Adrenal gland (tissue), 5 donors: Measurements from ENCODE around the gene STMN3.
"Not testable (repeated sequence)": the region's sequence is repeated elsewhere in the genome, so short reads cannot be mapped to it uniquely, and the experiment has no call there.

ENCODE experiments used
- CTCF ChIP-seq, 6 experiments: fragments of 450-650 bp in 4 of 6; fragments of 200-600 bp in 2 of 6; sonication (generic) in 1 of 6; IDR thresholded peaks; 1 replicate in 5 of 6; 2 replicates in 1 of 6; pipeline versions ENCODE4 v1.5.1 to v1.8.0; 2016 to 2021; ENCODE audit warnings: antibody characterized with exemption in 6 of 6, mild to moderate bottlenecking in 2 of 6, moderate library complexity in 1 of 6
- POLR2A ChIP-seq, 2 donors: fragments of 450-650 bp; IDR thresholded peaks; one replicate each; pipeline ENCODE4 v1.6.1; 2017; ENCODE audit warnings: antibody characterized with exemption in 2 of 2, mild to moderate bottlenecking in 2 of 2, moderate library complexity in 1 of 2
- donor health status: DM: no; HTN: no; CAD: no.

DNA sequence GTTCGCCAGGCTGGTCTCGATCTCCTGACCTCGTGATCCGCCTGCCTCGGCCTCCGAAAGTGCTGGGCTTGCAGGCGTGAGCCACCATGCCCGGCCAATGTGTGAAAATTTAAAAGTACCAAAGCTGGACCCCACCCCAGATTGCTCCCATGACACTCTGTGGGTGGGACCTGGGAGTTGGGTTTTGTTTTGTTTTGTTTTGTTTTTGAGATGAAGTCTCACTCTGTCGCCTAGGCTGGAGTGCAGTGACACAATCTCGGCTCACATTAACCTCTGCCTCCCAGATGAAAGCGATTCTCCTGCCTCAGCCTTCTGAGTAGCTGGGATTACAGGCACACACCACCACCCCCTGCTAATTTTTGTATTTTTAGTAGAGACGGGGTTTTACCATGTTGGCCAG is 18.5 kb upstream of the STMN3 start:
- TF ChIP-seq CTCF, POLR2A (IDR thresholded peaks at IDR 0.05): not testable (repeated sequence)
